Endothelial cell of umbilical vein (primary cell): ENCODE data around the gene CACNA2D1. TPM values are rescaled to one million over a fixed set of nuclear protein-coding genes. Genes with fewer than 3 reads are reported as not detected.

Experiments
- BruUV-seq: library from RNA; stranded (reverse); fragments of 400-500 nt; replicated peaks from 2 replicates; lab custom pipeline; 2021; lab: Mats Ljungman, UMichigan
- CTCF ChIA-PET: fragments of 300-600, 350-600 bp; sonication (Branson Sonifier 250); formaldehyde crosslinking; loops from one replicate; lab custom pipeline; 2021; ENCODE audit warnings: antibody characterized with exemption, inconsistent platforms; lab: Charles Lee
- POLR2A ChIA-PET: fragments of 300-600, 350-600 bp; sonication (Branson Sonifier 250); formaldehyde crosslinking; loops from one replicate; lab custom pipeline; 2021; ENCODE audit warnings: antibody characterized with exemption, inconsistent platforms; lab: Charles Lee
- DNase-seq: peaks from one replicate; pipeline ENCODE4 v3.0.0-alpha.2; 2011; ENCODE audit warnings: low read depth, low spot score
- FAIRE-seq: peaks from 2 replicates; lab custom pipeline; 2011; peaks lifted over from hg19 to GRCh38; lab: Jason Lieb, UNC
- H2AFZ ChIP-seq: 2 replicates; pipeline ENCODE4 v1.6.0; 2012; ENCODE audit warnings: low read depth, low read length, control low read depth, inconsistent platforms
- H3K27ac ChIP-seq: 2 replicates; pipeline ENCODE4 v1.5.1; 2011; ENCODE audit warnings: low read depth, mild to moderate bottlenecking, control low read depth, low read length, moderate library complexity; ENCODE audit not compliant: insufficient read depth
- H3K27me3 ChIP-seq, 2 experiments: 2 replicates each; pipeline versions ENCODE4 v1.6.0 to v1.6.1; 2011; ENCODE audit warnings: low read length in 2 of 2, mixed read lengths in 1 of 2; ENCODE audit not compliant: control insufficient read depth in 2 of 2, insufficient read depth in 2 of 2
- H3K36me3 ChIP-seq, 2 experiments: 2 replicates in 1 of 2; 3 replicates in 1 of 2; pipeline ENCODE4 v1.5.1; 2011; ENCODE audit warnings: low read length in 2 of 2, mild to moderate bottlenecking in 1 of 2, moderate library complexity in 1 of 2; ENCODE audit not compliant: control insufficient read depth in 2 of 2, insufficient read depth in 2 of 2; ENCODE audit errors: extremely low read depth in 1 of 2
- H3K4me1 ChIP-seq: 3 replicates; pipeline ENCODE4 v1.5.1; 2011; ENCODE audit warnings: mild to moderate bottlenecking, low read length; ENCODE audit not compliant: control insufficient read depth, insufficient read depth; ENCODE audit errors: extremely low read depth
- H3K4me2 ChIP-seq: 2 replicates; pipeline ENCODE4 v1.6.1; 2011; ENCODE audit warnings: low read length, control low read depth, mixed read lengths; ENCODE audit not compliant: insufficient read depth
- H3K4me3 ChIP-seq, 3 experiments: fragments of 200-600 bp in 1 of 3; sonication (generic), shearing (Covaris generic) in 1 of 3; replicated peaks in 1 of 3; 2 replicates each; pipeline ENCODE4 v1.5.1; 2011 to 2016; ENCODE audit warnings: control low read depth in 3 of 3, low read length in 3 of 3, mild to moderate bottlenecking in 2 of 3, inconsistent platforms in 1 of 3, low read depth in 1 of 3, moderate library complexity in 1 of 3; ENCODE audit not compliant: insufficient read depth in 1 of 3
- H3K79me2 ChIP-seq: 2 replicates; pipeline ENCODE4 v1.6.0; 2012; ENCODE audit warnings: low read length, inconsistent platforms; ENCODE audit not compliant: control insufficient read depth, insufficient read depth
- H3K9ac ChIP-seq: replicated peaks from 2 replicates; pipeline ENCODE3; 2011; ENCODE audit warnings: low read length, control low read depth; ENCODE audit not compliant: insufficient read depth; ENCODE audit errors: extremely low read depth
- H3K9me1 ChIP-seq: replicated peaks from 3 replicates; pipeline ENCODE4 v1.6.0; 2011; ENCODE audit warnings: mild to moderate bottlenecking, low read length; ENCODE audit not compliant: control insufficient read depth, insufficient read depth; ENCODE audit errors: extremely low read depth
- H3K9me3 ChIP-seq: replicated peaks from 2 replicates; pipeline ENCODE4 v1.5.1; 2012; ENCODE audit warnings: low read length, inconsistent platforms; ENCODE audit not compliant: control insufficient read depth, insufficient read depth
- H4K20me1 ChIP-seq: replicated peaks from 2 replicates; pipeline ENCODE3; 2011; ENCODE audit warnings: mild to moderate bottlenecking, low read length; ENCODE audit not compliant: control insufficient read depth, insufficient read depth; ENCODE audit errors: extremely low read depth
- EZH2 ChIP-seq: IDR thresholded peaks from 2 replicates; pipeline ENCODE4 v1.6.1; 2012; ENCODE audit warnings: borderline replicate concordance, low read depth, mild to moderate bottlenecking, moderate library complexity, low read length, inconsistent platforms; ENCODE audit not compliant: severe bottlenecking
- FOS ChIP-seq: IDR thresholded peaks from 2 replicates; pipeline ENCODE4 v1.6.1; 2011; ENCODE audit warnings: mild to moderate bottlenecking, low read length, moderate library complexity, borderline replicate concordance; ENCODE audit not compliant: insufficient read depth
- GATA2 ChIP-seq: IDR thresholded peaks from 2 replicates; pipeline ENCODE4 v1.7.0; 2011; ENCODE audit warnings: low read depth, mild to moderate bottlenecking, moderate library complexity, mixed read lengths, low read length; ENCODE audit not compliant: insufficient read length, insufficient read depth
- JUN ChIP-seq: IDR thresholded peaks from 2 replicates; pipeline ENCODE4 v1.6.1; 2011; ENCODE audit warnings: borderline replicate concordance, low read depth; ENCODE audit not compliant: insufficient read length, insufficient read depth
- MYC ChIP-seq: IDR thresholded peaks from one replicate; pipeline ENCODE4 v1.6.1; 2011; ENCODE audit warnings: mild to moderate bottlenecking, low read depth, low read length
- POLR2A ChIP-seq: IDR thresholded peaks from 2 replicates; pipeline ENCODE4 v1.6.1; 2012; ENCODE audit warnings: low read depth, mild to moderate bottlenecking, control low read depth, low read length
- POLR2AphosphoS5 ChIP-seq: IDR thresholded peaks from 2 replicates; pipeline ENCODE4 v1.6.1; 2012; ENCODE audit warnings: low read depth, mild to moderate bottlenecking, control low read depth, low read length, moderate library complexity; ENCODE audit not compliant: insufficient read depth
- dilution Hi-C: fragments of 300-500 bp; cut with MboI; formaldehyde crosslinking; loops from one replicate; pipeline ENCODE4 v1.15.0; 2019; ENCODE audit warnings: low sequenced_read_pairs; ENCODE audit not compliant: extremely low pct_ligation_motif_present
- intact Hi-C: fragments of 100-400 bp; cut with micrococcal nuclease; formaldehyde crosslinking; loops from one replicate; pipeline ENCODE4 v1.10.0; 2022
- polyA plus RNA-seq, 4 experiments: library from polyadenylated mRNA; depleted of rRNA in 3 of 4; stranded (reverse) in 3 of 4; unstranded in 1 of 4; fragments of >200 nt; gene quantifications; 2 replicates each; pipeline versions ENCODE4 v1.2.1 to v1.2.3, GENCODE V29; 2011 to 2012; ENCODE audit warnings: missing spikeins in 1 of 4
- total RNA-seq: library from RNA; stranded (reverse); gene quantifications from 2 replicates; pipeline ENCODE4 v1.2.3, GENCODE V29; 2021
- TF ChIP-seq, protein P1 (sequence below), 2 donors: IDR thresholded peaks; 1 replicate in 1 of 2; 2 replicates in 1 of 2; pipeline ENCODE4 v1.5.1; 2011; ENCODE audit warnings: low read length in 2 of 2, mild to moderate bottlenecking in 2 of 2, moderate library complexity in 2 of 2, control low read depth in 1 of 2, inconsistent platforms in 1 of 2, low read depth in 1 of 2; ENCODE audit not compliant: insufficient read depth in 1 of 2; ENCODE audit errors: extremely low read depth in 1 of 2
- TF ChIP-seq, protein P2 (sequence below): IDR thresholded peaks from 2 replicates; pipeline ENCODE4 v1.6.1; 2011; ENCODE audit not compliant: insufficient read depth, insufficient read length

The CACNA2D1 gene
- total and polyA plus RNA-seq, 2 donors (not counting 3 experiments of a cell fraction or from before 2014, with no cell fraction given) = 4.1 to 38.6 TPM

DNA sequence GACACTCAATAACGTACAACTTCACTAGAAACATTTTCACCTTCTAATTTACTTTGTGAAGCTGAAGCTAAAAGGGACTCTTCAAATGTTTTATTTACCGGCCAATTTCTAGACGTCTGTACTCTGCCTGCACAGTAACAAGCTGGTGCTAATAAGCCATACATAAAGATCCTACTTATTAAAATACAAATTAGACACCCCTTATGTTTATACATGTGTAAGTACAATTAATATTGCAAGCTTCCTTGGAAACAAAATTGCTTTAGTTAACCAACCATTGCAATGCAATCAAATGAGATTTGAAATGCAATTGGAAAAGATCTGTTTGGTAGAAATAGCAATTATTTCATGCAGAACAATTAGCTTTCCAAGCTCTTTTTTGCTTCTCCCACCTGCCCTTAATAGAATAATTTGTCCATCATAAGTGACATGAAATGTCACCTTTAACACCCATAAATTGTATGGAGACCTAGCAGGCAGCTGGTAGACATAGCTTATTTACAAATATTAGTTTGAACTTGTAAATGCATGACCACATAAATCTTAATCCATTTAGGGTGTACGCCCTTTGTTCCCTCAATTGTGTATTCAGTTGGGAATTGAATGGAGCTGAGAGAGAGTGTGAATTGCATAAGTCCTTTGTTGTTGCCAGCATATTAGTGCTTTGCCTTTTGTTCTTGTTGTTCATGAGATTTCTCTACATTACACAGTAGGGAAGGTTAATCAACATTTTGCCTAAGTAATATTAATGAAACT lies 277.1 kb downstream of the CACNA2D1 start:
- H3K4me1 ChIP-seq = no peaks in the 10 kb centered on the region
- no peaks in the 10 kb centered on the region for H3K9me3 ChIP-seq
- H4K20me1 ChIP-seq = no peaks in the 10 kb centered on the region
- H3K27ac ChIP-seq = no peak overlapping the region
- no peaks in the 10 kb centered on the region for H3K9me1 ChIP-seq
- H3K27me3 ChIP-seq = no peaks in the 10 kb centered on the region
- no peak for DNase-seq
- dilution Hi-C loops (no loop called here), intact Hi-C loops (loop anchor here (5.0 kb wide), 1 partner anchor 406 kb away; no protein-coding TSS in a partner anchor)
- no peak overlapping the region for H2AFZ ChIP-seq
- no peaks in the 10 kb centered on the region for H3K79me2 ChIP-seq
- no TSS peak for BruUV-seq
- H3K36me3 ChIP-seq = no peaks in the 10 kb centered on the region
- no peak overlapping the region for H3K9ac ChIP-seq
- TF ChIP-seq, protein P1, sequence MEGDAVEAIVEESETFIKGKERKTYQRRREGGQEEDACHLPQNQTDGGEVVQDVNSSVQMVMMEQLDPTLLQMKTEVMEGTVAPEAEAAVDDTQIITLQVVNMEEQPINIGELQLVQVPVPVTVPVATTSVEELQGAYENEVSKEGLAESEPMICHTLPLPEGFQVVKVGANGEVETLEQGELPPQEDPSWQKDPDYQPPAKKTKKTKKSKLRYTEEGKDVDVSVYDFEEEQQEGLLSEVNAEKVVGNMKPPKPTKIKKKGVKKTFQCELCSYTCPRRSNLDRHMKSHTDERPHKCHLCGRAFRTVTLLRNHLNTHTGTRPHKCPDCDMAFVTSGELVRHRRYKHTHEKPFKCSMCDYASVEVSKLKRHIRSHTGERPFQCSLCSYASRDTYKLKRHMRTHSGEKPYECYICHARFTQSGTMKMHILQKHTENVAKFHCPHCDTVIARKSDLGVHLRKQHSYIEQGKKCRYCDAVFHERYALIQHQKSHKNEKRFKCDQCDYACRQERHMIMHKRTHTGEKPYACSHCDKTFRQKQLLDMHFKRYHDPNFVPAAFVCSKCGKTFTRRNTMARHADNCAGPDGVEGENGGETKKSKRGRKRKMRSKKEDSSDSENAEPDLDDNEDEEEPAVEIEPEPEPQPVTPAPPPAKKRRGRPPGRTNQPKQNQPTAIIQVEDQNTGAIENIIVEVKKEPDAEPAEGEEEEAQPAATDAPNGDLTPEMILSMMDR (IDR thresholded peaks at IDR 0.05; ENCODE audit: extremely low read depth in 1 of 2, insufficient read depth in 1 of 2, low read depth in 1 of 2, low read length in 2 of 2) = no peak
- TF ChIP-seq FOS (no peak), MYC (no peak), GATA2 (no peak), JUN (no peak), POLR2AphosphoS5 (no peak), POLR2A (no peak), EZH2 (no peak)
- TF ChIP-seq, protein P2, sequence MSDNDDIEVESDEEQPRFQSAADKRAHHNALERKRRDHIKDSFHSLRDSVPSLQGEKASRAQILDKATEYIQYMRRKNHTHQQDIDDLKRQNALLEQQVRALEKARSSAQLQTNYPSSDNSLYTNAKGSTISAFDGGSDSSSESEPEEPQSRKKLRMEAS = no peak
- ChIA-PET CTCF (interaction anchor here (0.7 to 3.4 kb wide), 6 partner anchors 8 to 406 kb away, joined by 3 to 15 read pairs (median 6); no protein-coding TSS in a partner anchor), POLR2A (no interaction called here)
- H3K4me3 ChIP-seq = no peak overlapping the region
- H3K4me2 ChIP-seq = no peak overlapping the region
- no peak for FAIRE-seq
